IgD-negative memory B cell (primary cell): ENCODE data around the gene NAB1. TPM values are rescaled to one million over a fixed set of nuclear protein-coding genes. Genes with fewer than 3 reads are reported as not detected.

ENCODE experiments used
- H3K27ac Mint-ChIP-seq, 3 donors: one replicate each; pipeline ENCODE4 v1.8.0; 2020 to 2022; ENCODE audit warnings: mild to moderate bottlenecking in 3 of 3, mixed read lengths in 3 of 3, moderate library complexity in 1 of 3
- H3K27me3 Mint-ChIP-seq: one replicate; pipeline ENCODE4 v1.8.0; 2021; ENCODE audit warnings: mixed read lengths
- H3K36me3 Mint-ChIP-seq: one replicate; pipeline ENCODE4 v1.8.0; 2020; ENCODE audit warnings: mild to moderate bottlenecking, mixed read lengths
- H3K4me1 Mint-ChIP-seq, 3 donors: one replicate each; pipeline ENCODE4 v1.8.0; 2020 to 2022; ENCODE audit warnings: mixed read lengths in 3 of 3, mild to moderate bottlenecking in 1 of 3
- H3K4me3 Mint-ChIP-seq, 4 donors: one replicate each; pipeline ENCODE4 v1.8.0; 2020 to 2022; ENCODE audit warnings: mild to moderate bottlenecking in 4 of 4, mixed read lengths in 4 of 4, moderate library complexity in 3 of 4
- H3K9me3 Mint-ChIP-seq, 3 donors: one replicate each; pipeline ENCODE4 v1.8.0; 2020 to 2021; ENCODE audit warnings: mixed read lengths in 3 of 3, mild to moderate bottlenecking in 1 of 3
- polyA plus RNA-seq: library from polyadenylated mRNA; unstranded; fragments of 300-500 nt; fragmentation: Illumina TruSeq; gene quantifications from one replicate; pipeline ENCODE4 v1.2.3, GENCODE V29; 2021

NAB1 gene
- polyA plus RNA-seq, 1 donor from 2014 or later, result 3.5 TPM

DNA sequence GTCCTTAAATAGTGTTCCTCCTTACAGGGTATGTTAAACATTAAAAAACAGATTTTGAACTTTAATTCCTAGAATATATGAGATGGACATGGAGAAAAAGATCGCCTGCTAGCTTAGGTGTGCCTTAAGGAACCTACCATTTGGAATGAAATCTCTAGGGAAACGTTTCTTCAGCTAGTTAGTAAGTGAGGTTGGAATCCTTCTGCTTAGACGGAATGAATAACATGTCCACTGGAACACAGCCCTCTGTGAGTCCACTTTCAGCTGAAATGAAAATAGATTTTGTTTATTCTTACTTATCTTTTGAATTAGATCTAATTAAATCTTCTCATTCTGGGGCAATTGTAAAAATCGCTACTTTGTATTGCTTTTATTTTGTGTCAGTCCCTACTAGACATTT lies 28.4 kb downstream of the NAB1 start:
- peaks cover 23 to 40% (median 39%) of the 10 kb centered on the region in 3 donors for H3K4me1 Mint-ChIP-seq
- no peaks in the 10 kb centered on the region for H3K27me3 Mint-ChIP-seq
- H3K36me3 Mint-ChIP-seq, result peaks cover 3% of the 10 kb centered on the region
- H3K27ac Mint-ChIP-seq, result peak overlapping the region in 1 of 3 donors; percentile 20
- H3K4me3 Mint-ChIP-seq, result no peak overlapping the region
- H3K9me3 Mint-ChIP-seq, result no peaks in the 10 kb centered on the region

DNA sequence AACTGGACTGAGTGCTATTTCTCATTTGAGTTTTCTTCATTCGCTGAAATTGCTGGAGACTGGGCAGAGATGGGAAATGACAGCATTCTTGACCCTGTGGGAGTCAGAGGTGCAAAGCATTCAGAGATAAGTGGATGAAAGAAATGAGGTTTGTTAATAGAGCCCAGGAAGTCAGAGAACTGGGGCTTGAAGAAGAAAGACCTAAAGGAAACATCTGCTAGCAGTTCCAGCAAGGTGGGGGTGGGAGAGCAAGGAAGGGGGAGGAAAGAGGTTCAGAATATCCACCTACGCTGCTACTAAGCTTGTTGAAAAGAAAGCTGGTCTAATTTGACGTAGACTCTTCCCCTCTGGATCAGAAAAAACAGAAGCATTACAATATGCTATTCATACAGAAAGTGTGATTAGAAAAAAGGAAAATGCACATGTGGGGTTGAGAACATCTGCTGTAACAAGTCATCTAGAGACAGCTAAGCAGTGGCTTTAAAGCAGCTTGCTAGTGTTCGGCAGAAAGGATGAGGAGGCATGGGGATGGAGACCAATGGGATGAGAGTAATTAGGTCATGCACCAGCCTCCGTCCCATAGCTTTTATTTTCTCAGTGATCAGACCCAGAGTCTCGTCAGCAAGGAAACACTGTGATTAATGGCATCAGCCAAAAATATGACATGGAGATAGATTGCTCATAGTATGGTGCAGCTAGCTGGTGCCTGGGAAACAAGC lies 29.7 kb downstream of the NAB1 start:
- peaks cover 23 to 39% (median 39%) of the 10 kb centered on the region in 3 donors for H3K4me1 Mint-ChIP-seq
- peak overlapping the region; percentile 1 to 77 (median 28) for H3K4me3 Mint-ChIP-seq
- H3K36me3 Mint-ChIP-seq, result no peaks in the 10 kb centered on the region
- no peaks in the 10 kb centered on the region for H3K9me3 Mint-ChIP-seq
- H3K27me3 Mint-ChIP-seq, result no peaks in the 10 kb centered on the region
- peak overlapping the region; percentile 1 to 46 (median 33) for H3K27ac Mint-ChIP-seq

DNA sequence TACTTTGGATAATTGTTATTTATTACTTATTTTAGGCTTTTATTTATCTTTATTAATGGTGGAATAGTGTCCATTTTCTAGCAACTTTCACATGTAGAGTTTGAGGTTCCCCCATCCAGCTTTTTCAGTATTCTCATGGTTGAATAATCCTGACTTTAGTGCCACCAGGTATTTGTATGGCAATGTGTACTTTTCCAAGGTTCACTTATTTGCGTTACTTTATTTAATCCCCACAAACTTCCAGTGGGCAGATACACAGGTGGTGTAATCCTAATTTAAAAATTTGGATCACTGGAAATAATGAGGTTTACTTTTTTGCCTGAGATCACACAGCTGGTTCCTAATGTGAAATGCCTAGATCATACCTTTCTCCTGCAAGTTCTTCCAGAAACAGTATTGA lies 30.5 kb downstream of the NAB1 start:
- Mint-ChIP-seq H3K27ac (peak overlapping the region; percentile 71 to 93 (median 74)), H3K27me3 (no peaks in the 10 kb centered on the region), H3K4me1 (peaks cover 23 to 35% (median 33%) of the 10 kb centered on the region in 3 donors), H3K36me3 (no peaks in the 10 kb centered on the region), H3K4me3 (peak overlapping the region; percentile 7 to 89 (median 66)), H3K9me3 (no peaks in the 10 kb centered on the region)

DNA sequence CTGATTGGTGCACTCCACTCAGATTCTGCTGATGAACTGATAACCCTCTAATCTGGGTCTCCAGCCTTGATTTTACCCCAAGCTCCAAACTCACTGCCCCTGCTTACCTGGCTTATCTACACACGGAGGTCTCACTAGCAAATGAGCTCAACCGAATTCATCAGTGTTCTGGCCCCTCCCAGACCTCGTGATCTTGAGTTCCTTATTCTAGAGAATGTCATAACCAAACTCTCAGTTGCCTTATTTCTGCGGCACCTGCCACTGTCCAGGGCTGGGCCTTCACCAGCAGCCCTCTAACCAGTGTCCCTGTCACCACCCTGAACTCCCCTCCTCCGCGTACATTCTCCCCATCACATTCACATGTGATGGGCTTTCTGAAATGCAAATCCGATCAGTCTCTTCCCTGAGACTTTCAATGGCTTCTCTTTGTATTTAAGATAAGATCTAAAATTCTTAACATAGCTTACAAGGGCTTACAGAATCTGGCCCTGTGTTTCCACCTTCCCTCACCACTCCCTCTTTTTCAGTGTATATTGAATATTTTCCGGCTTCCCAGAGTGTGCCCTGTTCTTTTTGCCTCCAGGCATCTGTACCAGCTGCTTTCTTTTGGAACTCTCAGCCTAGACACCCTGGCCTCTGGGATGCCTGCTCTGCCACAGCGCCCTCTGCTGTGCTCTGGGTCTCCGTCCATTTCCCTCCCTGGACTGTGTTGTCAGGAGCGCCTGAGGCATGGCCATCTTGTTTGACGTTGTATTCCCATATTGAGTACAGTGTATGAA lies 31.1 kb downstream of the NAB1 start:
- H3K36me3 Mint-ChIP-seq, result no peaks in the 10 kb centered on the region
- no peaks in the 10 kb centered on the region for H3K9me3 Mint-ChIP-seq
- peak overlapping the region; percentile 71 to 93 (median 74) for H3K27ac Mint-ChIP-seq
- H3K4me1 Mint-ChIP-seq, result peaks cover 23 to 33% (median 29%) of the 10 kb centered on the region in 3 donors
- H3K4me3 Mint-ChIP-seq, result peak overlapping the region; percentile 7 to 89 (median 66)
- H3K27me3 Mint-ChIP-seq, result no peaks in the 10 kb centered on the region

DNA sequence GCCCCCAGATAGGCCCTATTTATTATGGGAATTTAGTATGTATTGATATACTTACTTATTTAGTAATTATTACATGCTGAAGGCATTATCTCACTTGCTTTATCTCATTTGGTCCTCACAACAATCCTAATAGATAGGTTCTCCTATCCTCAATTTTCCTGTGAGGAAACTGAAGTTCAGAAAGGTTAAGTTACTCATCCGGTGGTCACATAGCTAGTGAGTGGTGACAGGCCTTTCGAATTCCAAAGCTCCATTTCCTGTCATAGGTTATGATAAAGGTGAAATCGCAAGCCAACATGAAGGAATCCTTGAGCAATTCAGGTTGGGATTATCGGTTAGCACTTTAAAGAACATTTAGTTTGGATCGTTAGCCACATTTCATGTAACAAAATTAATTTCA lies 33.3 kb downstream of the NAB1 start:
- H3K27ac Mint-ChIP-seq, result no peak overlapping the region
- no peak overlapping the region for H3K4me3 Mint-ChIP-seq
- peaks cover 20 to 24% (median 23%) of the 10 kb centered on the region in 3 donors for H3K4me1 Mint-ChIP-seq

DNA sequence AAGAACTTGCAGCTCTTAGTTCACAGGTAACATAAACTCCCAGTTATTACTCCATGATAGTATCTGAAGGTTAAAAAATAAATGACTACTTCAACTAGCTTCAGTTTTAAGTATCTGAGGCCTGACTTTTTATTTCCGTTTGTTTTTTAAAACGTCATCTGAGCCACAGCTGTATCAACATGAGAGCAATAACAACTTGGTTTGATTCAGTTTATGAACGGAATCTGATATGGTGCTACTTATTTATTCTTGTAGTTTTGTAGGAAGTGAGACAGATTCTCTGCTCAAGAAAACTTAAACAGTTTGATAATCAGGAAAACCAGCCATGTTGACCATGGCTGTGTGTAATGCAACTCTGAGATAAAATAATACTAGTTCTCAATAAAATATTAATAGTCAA lies 34.9 kb downstream of the NAB1 start:
- peaks cover 2% of the 10 kb centered on the region for H3K36me3 Mint-ChIP-seq
- H3K9me3 Mint-ChIP-seq, result no peaks in the 10 kb centered on the region
- no peak overlapping the region for H3K27ac Mint-ChIP-seq
- peaks cover 12 to 16% (median 15%) of the 10 kb centered on the region in 3 donors for H3K4me1 Mint-ChIP-seq
- H3K27me3 Mint-ChIP-seq, result no peaks in the 10 kb centered on the region
- H3K4me3 Mint-ChIP-seq, result no peak overlapping the region

More for the DNA sequence above, 33.3 kb downstream of the NAB1 start:
- Mint-ChIP-seq H3K9me3 (no peaks in the 10 kb centered on the region), H3K36me3 (no peaks in the 10 kb centered on the region), H3K27me3 (no peaks in the 10 kb centered on the region)

DNA sequence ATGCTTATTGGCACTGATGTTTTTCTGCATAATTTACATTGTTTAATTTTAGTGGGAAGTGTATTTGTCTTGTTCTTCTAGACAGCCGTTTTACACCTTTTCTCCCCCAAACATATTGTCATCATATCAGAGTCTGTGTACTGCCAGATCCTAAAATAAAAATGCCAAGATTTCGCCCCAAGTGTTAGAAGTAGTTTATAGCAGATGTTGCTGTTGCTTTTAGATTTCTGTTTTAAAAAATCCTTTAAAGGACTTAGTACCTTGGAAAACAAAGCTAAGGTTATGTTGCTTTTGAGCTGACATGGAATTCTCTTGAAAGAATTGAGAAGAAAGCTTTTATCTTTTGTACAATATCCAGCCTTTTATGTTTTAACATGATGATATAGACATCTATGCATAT lies 36.0 kb downstream of the NAB1 start:
- Mint-ChIP-seq H3K27ac (no peak overlapping the region), H3K27me3 (no peaks in the 10 kb centered on the region), H3K9me3 (no peaks in the 10 kb centered on the region), H3K4me1 (peaks cover 5 to 9% (median 5%) of the 10 kb centered on the region in 3 donors), H3K36me3 (peaks cover 2% of the 10 kb centered on the region), H3K4me3 (no peak overlapping the region)

DNA sequence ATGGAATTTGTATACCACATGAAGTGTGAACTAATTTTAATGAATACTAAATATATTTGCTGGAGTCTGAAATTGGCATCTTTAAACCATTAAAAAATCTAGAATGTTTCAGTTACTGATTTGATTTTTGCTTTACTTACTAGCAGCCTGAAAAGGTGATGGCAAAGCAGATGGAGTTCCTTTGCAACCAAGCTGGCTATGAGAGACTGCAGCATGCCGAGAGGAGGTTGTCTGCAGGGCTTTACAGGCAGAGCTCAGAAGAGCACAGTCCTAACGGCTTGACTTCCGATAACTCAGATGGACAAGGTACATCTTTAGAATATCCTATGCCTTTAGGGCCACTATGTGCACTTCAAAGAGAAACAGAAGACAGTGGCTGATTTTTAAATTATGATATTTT lies 36.5 kb downstream of the NAB1 start:
- Mint-ChIP-seq H3K9me3 (no peaks in the 10 kb centered on the region), H3K4me3 (no peak overlapping the region), H3K4me1 (peaks cover under 1 to 5% (median 1%) of the 10 kb centered on the region in 3 donors)

DNA sequence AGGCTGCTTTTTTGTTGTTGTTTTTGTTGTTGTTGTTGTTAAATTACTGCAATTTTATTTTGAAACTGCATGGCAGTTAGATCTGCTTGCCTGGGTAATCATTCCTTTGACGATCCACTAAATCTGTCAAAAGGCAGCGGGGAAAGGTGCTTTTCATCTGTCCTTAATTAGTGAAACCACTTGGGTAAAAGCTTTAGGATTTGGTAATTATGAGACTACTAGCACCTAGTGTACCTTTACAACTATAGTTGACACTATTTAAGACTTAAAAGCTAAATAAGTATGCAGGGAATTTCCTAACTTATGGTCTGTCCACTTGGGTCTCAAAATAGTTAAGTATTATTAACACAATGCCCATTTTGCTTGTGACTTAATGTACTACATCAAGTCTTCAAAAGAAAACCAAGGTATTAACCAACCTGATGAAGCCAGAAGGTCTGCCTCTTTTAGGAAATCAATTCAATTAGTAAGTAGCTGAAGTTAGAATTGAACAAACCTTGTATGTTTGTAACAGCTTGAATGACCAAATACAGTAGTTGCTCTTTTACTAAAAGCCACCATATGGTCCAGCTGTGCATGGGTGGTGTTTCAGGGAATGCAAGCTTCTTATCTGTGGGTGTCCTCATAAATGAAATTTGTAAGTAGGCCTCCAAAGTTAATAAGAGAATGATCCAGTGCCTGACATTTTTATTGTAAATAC lies 44.8 kb downstream of the NAB1 start:
- H3K4me1 Mint-ChIP-seq, result peaks cover 0 to 3% (median 0%) of the 10 kb centered on the region in 3 donors
- no peaks in the 10 kb centered on the region for H3K9me3 Mint-ChIP-seq
- peak overlapping the region in 1 of 4 donors; percentile 67 for H3K4me3 Mint-ChIP-seq
- no peak overlapping the region for H3K27ac Mint-ChIP-seq
- no peaks in the 10 kb centered on the region for H3K27me3 Mint-ChIP-seq
- H3K36me3 Mint-ChIP-seq, result peaks cover 1% of the 10 kb centered on the region

More for the DNA sequence above, 36.5 kb downstream of the NAB1 start:
- no peak overlapping the region for H3K27ac Mint-ChIP-seq
- no peaks in the 10 kb centered on the region for H3K27me3 Mint-ChIP-seq
- H3K36me3 Mint-ChIP-seq, result peaks cover 2% of the 10 kb centered on the region

DNA sequence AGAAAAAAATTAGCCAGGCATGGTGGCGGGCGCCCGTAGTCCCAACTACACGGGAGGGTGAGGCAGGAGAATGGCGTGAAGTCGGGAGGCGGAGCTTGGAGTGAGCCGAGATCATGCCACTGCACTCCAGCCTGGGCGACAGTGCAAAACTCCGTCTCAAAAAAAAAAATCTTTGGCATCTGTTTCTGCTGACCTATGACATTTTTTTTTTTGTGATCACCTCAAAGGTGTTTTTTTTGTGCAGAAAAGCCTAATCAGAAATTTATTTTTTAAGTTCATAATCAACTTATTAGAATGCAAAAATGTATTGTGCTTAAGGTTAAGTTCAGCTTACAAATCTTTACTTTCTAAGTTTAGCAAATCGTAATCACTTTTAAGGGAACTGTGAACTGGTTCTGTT lies 45.6 kb downstream of the NAB1 start:
- H3K27me3 Mint-ChIP-seq, result no peaks in the 10 kb centered on the region
- H3K36me3 Mint-ChIP-seq, result peaks cover 1% of the 10 kb centered on the region
- no peak overlapping the region for H3K27ac Mint-ChIP-seq
- no peak overlapping the region for H3K4me3 Mint-ChIP-seq
- H3K4me1 Mint-ChIP-seq, result peaks cover 0 to 3% (median 0%) of the 10 kb centered on the region in 3 donors
- no peaks in the 10 kb centered on the region for H3K9me3 Mint-ChIP-seq

DNA sequence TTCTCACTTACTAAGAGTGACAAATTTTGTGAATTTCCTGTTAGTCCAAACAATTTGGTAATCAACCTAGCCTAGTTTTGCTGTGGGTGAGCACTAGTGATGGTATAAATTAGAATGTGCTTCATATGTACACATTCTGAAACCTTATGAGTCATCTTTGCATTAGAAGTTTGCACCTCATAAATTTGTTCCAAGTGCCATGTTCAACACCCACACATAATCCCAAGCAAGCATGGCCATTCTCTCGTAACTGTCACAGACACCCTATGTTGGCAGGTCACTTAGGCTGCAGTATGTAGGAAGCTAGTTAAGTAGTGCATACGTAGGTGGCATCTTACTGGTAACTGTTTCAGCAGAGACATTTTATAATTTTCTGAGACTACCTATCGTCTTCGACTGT lies 46.9 kb downstream of the NAB1 start:
- Mint-ChIP-seq H3K4me3 (no peak overlapping the region), H3K27ac (no peak overlapping the region)

DNA sequence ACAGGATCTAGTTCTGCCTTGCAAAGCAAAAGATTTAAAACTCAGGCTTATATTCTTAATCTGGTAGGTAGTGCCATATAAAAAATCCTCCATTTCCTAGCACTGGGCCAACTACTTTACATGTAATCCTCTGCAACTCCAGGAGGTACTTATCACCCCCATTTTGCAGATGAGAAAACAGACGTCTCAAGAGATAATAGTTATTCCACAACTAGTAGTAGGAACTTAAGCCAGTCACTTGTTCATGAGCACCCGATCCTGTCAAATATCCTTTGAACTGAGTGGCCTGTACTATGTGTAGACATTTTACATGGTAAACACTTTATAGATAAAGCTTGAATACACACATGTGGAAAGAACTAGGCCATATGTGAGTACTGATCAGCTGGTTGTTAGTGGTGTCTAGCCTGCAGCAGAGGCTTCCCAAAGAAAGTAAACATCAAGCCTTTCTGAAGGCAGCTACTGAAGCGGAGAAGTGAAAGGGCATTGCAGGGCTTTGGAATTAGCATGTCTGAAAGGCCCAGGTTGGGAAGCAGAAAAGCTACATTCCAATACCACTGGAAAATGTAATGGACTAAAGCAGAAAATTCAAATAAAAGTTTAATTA lies 48.0 kb downstream of the NAB1 start:
- H3K27ac Mint-ChIP-seq, result no peak overlapping the region
- H3K27me3 Mint-ChIP-seq, result no peaks in the 10 kb centered on the region

More for the DNA sequence above, 46.9 kb downstream of the NAB1 start:
- Mint-ChIP-seq H3K9me3 (no peaks in the 10 kb centered on the region), H3K27me3 (no peaks in the 10 kb centered on the region), H3K4me1 (peaks cover 0 to 3% (median 0%) of the 10 kb centered on the region in 3 donors), H3K36me3 (no peaks in the 10 kb centered on the region)

DNA sequence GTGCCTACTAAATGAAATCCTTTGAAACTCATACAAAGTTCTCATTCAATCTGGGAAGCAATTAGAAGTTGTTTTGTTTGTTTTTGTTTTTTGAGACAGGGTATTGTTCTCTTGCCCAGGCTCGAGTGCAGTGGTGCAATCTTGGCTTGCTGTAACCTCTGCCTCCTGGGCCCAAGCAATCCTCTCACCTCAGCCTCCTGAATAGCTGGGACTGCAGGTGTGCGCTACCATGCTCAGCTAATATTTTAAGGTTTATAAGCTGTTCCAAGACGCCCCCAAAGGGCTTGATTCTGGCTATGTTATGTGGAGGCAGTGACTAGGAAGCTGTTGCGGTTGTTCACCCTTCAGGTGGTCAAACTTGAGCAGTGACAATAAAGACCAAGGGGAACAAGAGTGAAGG lies 48.5 kb downstream of the NAB1 start:
- Mint-ChIP-seq H3K27ac (no peak overlapping the region), H3K4me1 (peaks cover 5 to 8% (median 6%) of the 10 kb centered on the region in 3 donors), H3K9me3 (no peaks in the 10 kb centered on the region), H3K36me3 (no peaks in the 10 kb centered on the region), H3K4me3 (no peak overlapping the region), H3K27me3 (no peaks in the 10 kb centered on the region)

More for the DNA sequence above, 48.0 kb downstream of the NAB1 start:
- H3K36me3 Mint-ChIP-seq, result no peaks in the 10 kb centered on the region
- H3K4me1 Mint-ChIP-seq, result peaks cover 4 to 6% (median 4%) of the 10 kb centered on the region in 3 donors
- no peaks in the 10 kb centered on the region for H3K9me3 Mint-ChIP-seq
- no peak overlapping the region for H3K4me3 Mint-ChIP-seq

DNA sequence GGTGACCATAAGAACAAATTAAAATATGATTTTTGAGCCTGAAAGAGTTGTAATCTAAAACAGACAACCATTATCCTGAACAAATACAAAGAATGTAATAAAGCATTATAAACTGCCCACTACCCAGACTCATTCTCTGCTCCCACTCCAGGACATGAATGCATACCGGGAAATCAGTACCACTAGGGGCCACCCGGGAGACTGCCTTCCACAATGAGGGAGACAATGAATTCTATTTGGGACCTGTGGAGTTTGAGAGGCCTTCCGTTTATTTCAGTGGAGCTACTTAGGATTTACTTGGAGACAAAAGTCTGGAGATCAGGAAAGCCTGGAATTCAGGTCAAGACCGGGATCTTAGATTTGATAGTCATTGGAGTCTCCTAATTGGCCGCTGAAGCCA lies 50.0 kb downstream of the NAB1 start:
- Mint-ChIP-seq H3K9me3 (no peaks in the 10 kb centered on the region), H3K36me3 (no peaks in the 10 kb centered on the region), H3K4me1 (peaks cover 5 to 7% (median 6%) of the 10 kb centered on the region in 3 donors), H3K4me3 (no peak overlapping the region), H3K27me3 (peaks cover 3% of the 10 kb centered on the region), H3K27ac (no peak overlapping the region)
